Occipital lobe (tissue), 2 donors: ENCODE data around the gene CA11. TPM values are rescaled to one million over a fixed set of nuclear protein-coding genes. Genes with fewer than 3 reads are reported as not detected.
"Not testable (repeated sequence)": the region's sequence is repeated elsewhere in the genome, so short reads cannot be mapped to it uniquely, and the experiment has no call there.

ENCODE experiments used
- DNase-seq: peaks from one replicate; lab custom pipeline; 2025; lab: John Stamatoyannopoulos, UW
- total RNA-seq: library from RNA; depleted of rRNA; stranded (reverse); fragments of >200 nt; gene quantifications from one replicate; pipeline ENCODE4 v1.2.3, GENCODE V29; 2014

Gene CA11
- total RNA-seq = 9.8 TPM

- peak; percentile 87 for DNase-seq
These were observed at the start of gene CA11 for GRCh38 chr19:48646001-48646721. CA11 (minus strand) TSS chr19:48646187; CDS start chr19:48645632, 555 bp downstream.

- DNase-seq = not testable (repeated sequence)
These were observed 47.6 kb upstream of the CA11 start for GRCh38 chr19:48693629-48694028.

- no peak for DNase-seq
These were observed 43.5 kb upstream of the CA11 start for GRCh38 chr19:48689449-48689848.

GRCh38 chr19:48687776-48688175, 41.8 kb upstream of the CA11 start:
- DNase-seq = no peak

GRCh38 chr19:48686637-48687036, 40.6 kb upstream of the CA11 start:
- not testable (repeated sequence) for DNase-seq

- DNase-seq = no peak
These were observed 40.1 kb upstream of the CA11 start for GRCh38 chr19:48686088-48686487.

- DNase-seq = no peak
These were observed 39.6 kb upstream of the CA11 start for GRCh38 chr19:48685583-48685982.

- DNase-seq = peak; percentile 36
These were observed 37.4 kb upstream of the CA11 start for GRCh38 chr19:48683349-48683748.

- peak; percentile 70 for DNase-seq
These were observed 35.1 kb upstream of the CA11 start for GRCh38 chr19:48681127-48681470.

- no peak for DNase-seq
These were observed 34.6 kb upstream of the CA11 start for GRCh38 chr19:48680436-48681126.

- DNase-seq = not testable (repeated sequence)
These were observed 34.0 kb upstream of the CA11 start for GRCh38 chr19:48680006-48680405.

GRCh38 chr19:48678201-48678600, 32.2 kb upstream of the CA11 start:
- DNase-seq = no peak

- no peak for DNase-seq
These were observed 30.9 kb upstream of the CA11 start for GRCh38 chr19:48676887-48677286.

- DNase-seq = no peak
These were observed 30.5 kb upstream of the CA11 start for GRCh38 chr19:48676487-48676886.

- DNase-seq = peak; percentile 69
These were observed 29.2 kb upstream of the CA11 start for GRCh38 chr19:48674921-48675824.

- no peak for DNase-seq
These were observed 28.3 kb upstream of the CA11 start for GRCh38 chr19:48674216-48674809.

- no peak for DNase-seq
These were observed 27.6 kb upstream of the CA11 start for GRCh38 chr19:48673436-48674100.

GRCh38 chr19:48672994-48673393, 27.0 kb upstream of the CA11 start, which contains the start of gene NTN5:
NTN5 (minus strand) TSS chr19:48673017; CDS start chr19:48670986, 2,031 bp downstream.
- DNase-seq = no peak

- DNase-seq = no peak
These were observed 25.5 kb upstream of the CA11 start for GRCh38 chr19:48671446-48671995.

GRCh38 chr19:48670699-48671445, 24.9 kb upstream of the CA11 start:
- no peak for DNase-seq
